ENCODE measurements around the gene VOPP1. TPM values are rescaled to one million over a fixed set of nuclear protein-coding genes. Genes with fewer than 3 reads are reported as not detected.
A peak's percentile ranks its signal among the peaks of the same experiment; 100 is the strongest.

VOPP1 gene
- total RNA-seq, 1 experiment from 2014 or later, result 63.9 TPM

GRCh38 chr7:55546814-55547213 is 25.5 kb downstream of the VOPP1 start:
- no peak overlapping the region for H3K4me3 Mint-ChIP-seq
- peaks cover 3% of the 10 kb centered on the region; the same call in 1 of the 2 replicates for H3K9me3 Mint-ChIP-seq
- CTCF ChIA-PET, result interaction anchor here (1.1 to 1.5 kb wide), 2 partner anchors 8 to 47 kb away, joined by 5 read pairs; no protein-coding TSS in a partner anchor

GRCh38 chr7:55545496-55545895 is 26.8 kb downstream of the VOPP1 start:
- ChIA-PET CTCF (interaction anchor here (1.0 to 1.5 kb wide), 3 partner anchors 9 to 48 kb away, joined by 3 to 5 read pairs (median 4); no protein-coding TSS in a partner anchor), POLR2A (no interaction called here)
- Mint-ChIP-seq H3K4me1 (peaks cover 67% of the 10 kb centered on the region), H3K27me3 (ENCODE audit: low read depth) (no peaks in the 10 kb centered on the region), H3K36me3 (peaks cover 8% of the 10 kb centered on the region; the same call in 1 of the 2 replicates), H3K4me3 (no peak overlapping the region), H3K27ac (no peak overlapping the region), H3K9me3 (peaks cover 3% of the 10 kb centered on the region; the same call in 1 of the 2 replicates)
- DNase-seq (ENCODE audit: low spot score), result no peak
- peak; percentile 50 for ATAC-seq
- TF ChIP-seq ZNF232 (CRISPR knock-in tag; IDR thresholded peaks at IDR 0.05), result no peak
- TF ChIP-seq TEAD4 (CRISPR knock-in tag; IDR thresholded peaks at IDR 0.05), result no peak
- TF ChIP-seq ZNF671 (CRISPR knock-in tag; IDR thresholded peaks at IDR 0.05), result no peak
- TF ChIP-seq, protein P1, sequence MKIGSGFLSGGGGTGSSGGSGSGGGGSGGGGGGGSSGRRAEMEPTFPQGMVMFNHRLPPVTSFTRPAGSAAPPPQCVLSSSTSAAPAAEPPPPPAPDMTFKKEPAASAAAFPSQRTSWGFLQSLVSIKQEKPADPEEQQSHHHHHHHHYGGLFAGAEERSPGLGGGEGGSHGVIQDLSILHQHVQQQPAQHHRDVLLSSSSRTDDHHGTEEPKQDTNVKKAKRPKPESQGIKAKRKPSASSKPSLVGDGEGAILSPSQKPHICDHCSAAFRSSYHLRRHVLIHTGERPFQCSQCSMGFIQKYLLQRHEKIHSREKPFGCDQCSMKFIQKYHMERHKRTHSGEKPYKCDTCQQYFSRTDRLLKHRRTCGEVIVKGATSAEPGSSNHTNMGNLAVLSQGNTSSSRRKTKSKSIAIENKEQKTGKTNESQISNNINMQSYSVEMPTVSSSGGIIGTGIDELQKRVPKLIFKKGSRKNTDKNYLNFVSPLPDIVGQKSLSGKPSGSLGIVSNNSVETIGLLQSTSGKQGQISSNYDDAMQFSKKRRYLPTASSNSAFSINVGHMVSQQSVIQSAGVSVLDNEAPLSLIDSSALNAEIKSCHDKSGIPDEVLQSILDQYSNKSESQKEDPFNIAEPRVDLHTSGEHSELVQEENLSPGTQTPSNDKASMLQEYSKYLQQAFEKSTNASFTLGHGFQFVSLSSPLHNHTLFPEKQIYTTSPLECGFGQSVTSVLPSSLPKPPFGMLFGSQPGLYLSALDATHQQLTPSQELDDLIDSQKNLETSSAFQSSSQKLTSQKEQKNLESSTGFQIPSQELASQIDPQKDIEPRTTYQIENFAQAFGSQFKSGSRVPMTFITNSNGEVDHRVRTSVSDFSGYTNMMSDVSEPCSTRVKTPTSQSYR (CRISPR knock-in tag; IDR thresholded peaks at IDR 0.05), result no peak
- no peak for TF ChIP-seq ZNF425 (CRISPR knock-in tag; conservative IDR thresholded peaks at IDR 0.05)
- TF ChIP-seq GRHL2 (CRISPR knock-in tag; IDR thresholded peaks at IDR 0.05; ENCODE audit: insufficient replicate concordance, severe bottlenecking), result no peak
- TF ChIP-seq, protein P2, sequence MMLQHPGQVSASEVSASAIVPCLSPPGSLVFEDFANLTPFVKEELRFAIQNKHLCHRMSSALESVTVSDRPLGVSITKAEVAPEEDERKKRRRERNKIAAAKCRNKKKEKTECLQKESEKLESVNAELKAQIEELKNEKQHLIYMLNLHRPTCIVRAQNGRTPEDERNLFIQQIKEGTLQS (CRISPR knock-in tag; conservative IDR thresholded peaks at IDR 0.05), result no peak
- TF ChIP-seq ESRRA (CRISPR knock-in tag; IDR thresholded peaks at IDR 0.05; ENCODE audit: borderline replicate concordance), result no peak
- TF ChIP-seq ZBTB21 (CRISPR knock-in tag; IDR thresholded peaks at IDR 0.05; ENCODE audit: borderline replicate concordance), result no peak
- no peak for TF ChIP-seq IRF1 (CRISPR knock-in tag; IDR thresholded peaks at IDR 0.05)
- TF ChIP-seq EMX1 (CRISPR knock-in tag; IDR thresholded peaks at IDR 0.05), result no peak
- TF ChIP-seq ZNF121 (CRISPR knock-in tag; IDR thresholded peaks at IDR 0.05), result no peak
- TF ChIP-seq SOX15 (CRISPR knock-in tag; IDR thresholded peaks at IDR 0.05), result no peak
- no peak for TF ChIP-seq FOXK1 (CRISPR knock-in tag; IDR thresholded peaks at IDR 0.05)

More at GRCh38 chr7:55546814-55547213, 25.5 kb downstream of the VOPP1 start:
- H3K27me3 Mint-ChIP-seq (ENCODE audit: low read depth), result no peaks in the 10 kb centered on the region
- TF ChIP-seq GABPB1 (CRISPR knock-in tag; IDR thresholded peaks at IDR 0.05) (no peak), ZNF671 (CRISPR knock-in tag; IDR thresholded peaks at IDR 0.05) (no peak), HMGA2 (CRISPR knock-in tag; IDR thresholded peaks at IDR 0.05) (no peak), CREB1 (CRISPR knock-in tag; IDR thresholded peaks at IDR 0.05) (no peak), RORB (CRISPR knock-in tag; IDR thresholded peaks at IDR 0.05) (no peak), SOX15 (CRISPR knock-in tag; IDR thresholded peaks at IDR 0.05) (no peak), NFATC4 (CRISPR knock-in tag; IDR thresholded peaks at IDR 0.05) (no peak), TEAD1 (CRISPR knock-in tag; IDR thresholded peaks at IDR 0.05) (no peak), EMX1 (CRISPR knock-in tag; IDR thresholded peaks at IDR 0.05) (no peak), FOXJ3 (CRISPR knock-in tag; IDR thresholded peaks at IDR 0.05; ENCODE audit: borderline replicate concordance) (no peak), CBFB (CRISPR knock-in tag; IDR thresholded peaks at IDR 0.05; ENCODE audit: low read depth) (no peak), ETV6 (CRISPR knock-in tag; IDR thresholded peaks at IDR 0.05) (no peak), ZBTB43 (CRISPR knock-in tag; IDR thresholded peaks at IDR 0.05) (no peak)
- TF ChIP-seq, protein P2 (CRISPR knock-in tag; conservative IDR thresholded peaks at IDR 0.05), result no peak
- TF ChIP-seq, protein P3, sequence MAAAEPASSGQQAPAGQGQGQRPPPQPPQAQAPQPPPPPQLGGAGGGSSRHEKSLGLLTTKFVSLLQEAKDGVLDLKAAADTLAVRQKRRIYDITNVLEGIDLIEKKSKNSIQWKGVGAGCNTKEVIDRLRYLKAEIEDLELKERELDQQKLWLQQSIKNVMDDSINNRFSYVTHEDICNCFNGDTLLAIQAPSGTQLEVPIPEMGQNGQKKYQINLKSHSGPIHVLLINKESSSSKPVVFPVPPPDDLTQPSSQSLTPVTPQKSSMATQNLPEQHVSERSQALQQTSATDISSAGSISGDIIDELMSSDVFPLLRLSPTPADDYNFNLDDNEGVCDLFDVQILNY (CRISPR knock-in tag; IDR thresholded peaks at IDR 0.05), result no peak
- TF ChIP-seq, protein P4, sequence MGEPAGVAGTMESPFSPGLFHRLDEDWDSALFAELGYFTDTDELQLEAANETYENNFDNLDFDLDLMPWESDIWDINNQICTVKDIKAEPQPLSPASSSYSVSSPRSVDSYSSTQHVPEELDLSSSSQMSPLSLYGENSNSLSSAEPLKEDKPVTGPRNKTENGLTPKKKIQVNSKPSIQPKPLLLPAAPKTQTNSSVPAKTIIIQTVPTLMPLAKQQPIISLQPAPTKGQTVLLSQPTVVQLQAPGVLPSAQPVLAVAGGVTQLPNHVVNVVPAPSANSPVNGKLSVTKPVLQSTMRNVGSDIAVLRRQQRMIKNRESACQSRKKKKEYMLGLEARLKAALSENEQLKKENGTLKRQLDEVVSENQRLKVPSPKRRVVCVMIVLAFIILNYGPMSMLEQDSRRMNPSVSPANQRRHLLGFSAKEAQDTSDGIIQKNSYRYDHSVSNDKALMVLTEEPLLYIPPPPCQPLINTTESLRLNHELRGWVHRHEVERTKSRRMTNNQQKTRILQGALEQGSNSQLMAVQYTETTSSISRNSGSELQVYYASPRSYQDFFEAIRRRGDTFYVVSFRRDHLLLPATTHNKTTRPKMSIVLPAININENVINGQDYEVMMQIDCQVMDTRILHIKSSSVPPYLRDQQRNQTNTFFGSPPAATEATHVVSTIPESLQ (CRISPR knock-in tag; IDR thresholded peaks at IDR 0.05), result no peak
- no peak overlapping the region for H3K27ac Mint-ChIP-seq
- H3K36me3 Mint-ChIP-seq, result peaks cover 8% of the 10 kb centered on the region; the same call in 1 of the 2 replicates
- ATAC-seq, result peak; percentile 22
- POLR2A ChIA-PET, result no interaction called here
- DNase-seq (ENCODE audit: low spot score), result no peak
- H3K4me1 Mint-ChIP-seq, result peaks cover 64% of the 10 kb centered on the region

All from WTC11 (cell line).